H1 (cell line): ENCODE measurements around the gene MYOC.

Source experiments
- CEBPB ChIP-seq: IDR thresholded peaks from 2 replicates; pipeline ENCODE4 v1.6.1; 2012; ENCODE audit warnings: low read depth, low read length
- CTCF ChIP-seq, 3 experiments: IDR thresholded peaks; 1 replicate in 2 of 3; 2 replicates in 1 of 3; pipeline versions ENCODE4 v1.5.1 to v1.6.1; 2011; ENCODE audit warnings: low read length in 3 of 3, mild to moderate bottlenecking in 3 of 3, inconsistent platforms in 2 of 3, low read depth in 1 of 3, moderate library complexity in 1 of 3; ENCODE audit not compliant: insufficient read depth in 1 of 3; ENCODE audit errors: control extremely low read depth in 1 of 3
- EP300 ChIP-seq, 2 experiments: IDR thresholded peaks; 1 replicate in 1 of 2; 2 replicates in 1 of 2; pipeline ENCODE4 v1.6.1; 2011 to 2012; ENCODE audit warnings: low read depth in 2 of 2, low read length in 2 of 2, mild to moderate bottlenecking in 2 of 2, borderline replicate concordance in 1 of 2, inconsistent platforms in 1 of 2, moderate library complexity in 1 of 2
- MAX ChIP-seq: IDR thresholded peaks from 2 replicates; pipeline ENCODE4 v1.6.1; 2012; ENCODE audit warnings: inconsistent platforms
- PHF8 ChIP-seq: fragments of 200-600 bp; sonication (generic); conservative IDR thresholded peaks from 2 replicates; pipeline ENCODE4 v1.7.1; 2012; ENCODE audit warnings: low read depth, mild to moderate bottlenecking, inconsistent platforms, low read length, moderate library complexity
- POLR2A ChIP-seq, 2 experiments: IDR thresholded peaks; 1 replicate in 1 of 2; 2 replicates in 1 of 2; pipeline ENCODE4 v1.6.1; 2011; ENCODE audit warnings: low read depth in 2 of 2, low read length in 2 of 2, mild to moderate bottlenecking in 2 of 2; ENCODE audit errors: control extremely low read depth in 1 of 2
- POLR2AphosphoS5 ChIP-seq: IDR thresholded peaks from 2 replicates; pipeline ENCODE4 v1.6.1; 2011; ENCODE audit warnings: low read depth, low read length
- RBBP5 ChIP-seq: IDR thresholded peaks from 2 replicates; pipeline ENCODE4 v1.7.1; 2012; ENCODE audit warnings: low read depth, mild to moderate bottlenecking, inconsistent platforms, low read length, moderate library complexity, borderline replicate concordance
- RXRA ChIP-seq: IDR thresholded peaks from 2 replicates; pipeline ENCODE4 v1.6.1; 2011; ENCODE audit warnings: low read depth, mild to moderate bottlenecking, low read length, moderate library complexity; ENCODE audit not compliant: insufficient read depth
- SP2 ChIP-seq: IDR thresholded peaks from 2 replicates; pipeline ENCODE4 v1.6.1; 2012; ENCODE audit warnings: mild to moderate bottlenecking, low read length, inconsistent platforms
- TAF7 ChIP-seq: optimal IDR thresholded peaks from 2 replicates; pipeline ENCODE3; 2011; ENCODE audit warnings: low read depth, mild to moderate bottlenecking, inconsistent platforms, low read length, moderate library complexity, borderline replicate concordance

- TF ChIP-seq CTCF (IDR thresholded peaks at IDR 0.05; ENCODE audit: control extremely low read depth in 1 of 3, insufficient read depth in 1 of 3, low read depth in 1 of 3, low read length in 3 of 3) = no peak
- TF ChIP-seq SP2 = no peak
- TF ChIP-seq EP300 (IDR thresholded peaks at IDR 0.05; ENCODE audit: borderline replicate concordance in 1 of 2, low read depth in 2 of 2, low read length in 2 of 2) = no peak
- no peak for TF ChIP-seq MAX
- TF ChIP-seq RXRA = no peak
- TF ChIP-seq POLR2A (IDR thresholded peaks at IDR 0.05; ENCODE audit: control extremely low read depth in 1 of 2, low read depth in 2 of 2, low read length in 2 of 2) = no peak
- TF ChIP-seq CEBPB = no peak
- TF ChIP-seq POLR2AphosphoS5 = no peak
- TF ChIP-seq PHF8 = no peak
- no peak for TF ChIP-seq TAF7
- no peak for TF ChIP-seq RBBP5
Observed at GRCh38 chr1:171616586-171616985, 35.9 kb downstream of the MYOC start.
